Mononuclear cell (primary cell): ENCODE results near the gene DPY19L2. TPM values are rescaled to one million over a fixed set of nuclear protein-coding genes. Genes with fewer than 3 reads are reported as not detected.
"Not testable (repeated sequence)": the region's sequence is repeated elsewhere in the genome, so short reads cannot be mapped to it uniquely, and the experiment has no call there.

Experiments
- H3K27me3 ChIP-seq: 2 replicates; pipeline ENCODE4 v1.6.0; 2011; ENCODE audit warnings: low read length, control low read depth; ENCODE audit not compliant: insufficient read depth
- H3K4me1 ChIP-seq: 2 replicates; pipeline ENCODE4 v1.5.1; 2011; ENCODE audit warnings: mild to moderate bottlenecking, low read length, control low read depth; ENCODE audit not compliant: insufficient read depth
- H3K4me3 ChIP-seq: 2 replicates; pipeline ENCODE4 v1.5.1; 2011; ENCODE audit warnings: mild to moderate bottlenecking, low read length, moderate library complexity
- H3K9me3 ChIP-seq: 2 replicates; pipeline ENCODE4 v1.5.1; 2011; ENCODE audit warnings: low read depth, mild to moderate bottlenecking, control low read depth, low read length
- total RNA-seq: library from RNA; depleted of rRNA; stranded (reverse); fragments of >200 nt; gene quantifications from one replicate; pipeline ENCODE4 v1.2.3, GENCODE V29; 2012

DPY19L2 gene
- total RNA-seq, 1 donor = 1.5 TPM

- not testable (repeated sequence) for H3K4me1 ChIP-seq, H3K4me3 ChIP-seq, H3K9me3 ChIP-seq, H3K27me3 ChIP-seq
These were observed 59.0 kb downstream of the DPY19L2 start for GRCh38 chr12:63609281-63609680.

GRCh38 chr12:63604985-63605384 is 63.3 kb downstream of the DPY19L2 start:
- not testable (repeated sequence) for H3K4me3 ChIP-seq, H3K27me3 ChIP-seq, H3K9me3 ChIP-seq, H3K4me1 ChIP-seq

- not testable (repeated sequence) for H3K4me3 ChIP-seq, H3K4me1 ChIP-seq, H3K27me3 ChIP-seq, H3K9me3 ChIP-seq
These were observed 73.5 kb downstream of the DPY19L2 start for GRCh38 chr12:63594828-63595227.

- H3K4me3 ChIP-seq = not testable (repeated sequence)
These were observed 83.9 kb downstream of the DPY19L2 start for GRCh38 chr12:63584426-63584825.

GRCh38 chr12:63583289-63583688 is 85.0 kb downstream of the DPY19L2 start:
- H3K4me1 ChIP-seq, H3K9me3 ChIP-seq, H3K27me3 ChIP-seq, H3K4me3 ChIP-seq: not testable (repeated sequence)

More at GRCh38 chr12:63584426-63584825, 83.9 kb downstream of the DPY19L2 start:
- not testable (repeated sequence) for H3K9me3 ChIP-seq, H3K27me3 ChIP-seq, H3K4me1 ChIP-seq

GRCh38 chr12:63577631-63578030 is 90.7 kb downstream of the DPY19L2 start:
- not testable (repeated sequence) for H3K27me3 ChIP-seq, H3K9me3 ChIP-seq, H3K4me3 ChIP-seq, H3K4me1 ChIP-seq

- not testable (repeated sequence) for H3K4me1 ChIP-seq, H3K27me3 ChIP-seq, H3K4me3 ChIP-seq, H3K9me3 ChIP-seq
These were observed 96.3 kb downstream of the DPY19L2 start for GRCh38 chr12:63572038-63572437.

- H3K4me3 ChIP-seq, H3K9me3 ChIP-seq, H3K4me1 ChIP-seq, H3K27me3 ChIP-seq: not testable (repeated sequence)
These were observed 109.8 kb downstream of the DPY19L2 start for GRCh38 chr12:63558445-63558844.

- H3K27me3 ChIP-seq, H3K4me1 ChIP-seq, H3K9me3 ChIP-seq, H3K4me3 ChIP-seq: not testable (repeated sequence)
These were observed 116.9 kb downstream of the DPY19L2 start for GRCh38 chr12:63551397-63551796.

GRCh38 chr12:63549034-63549433 is 119.3 kb downstream of the DPY19L2 start:
- H3K9me3 ChIP-seq, H3K4me3 ChIP-seq, H3K27me3 ChIP-seq, H3K4me1 ChIP-seq: not testable (repeated sequence)

GRCh38 chr12:63545298-63545916 is 122.9 kb downstream of the DPY19L2 start:
- not testable (repeated sequence) for H3K27me3 ChIP-seq, H3K4me1 ChIP-seq, H3K9me3 ChIP-seq, H3K4me3 ChIP-seq

- H3K9me3 ChIP-seq, H3K4me1 ChIP-seq, H3K4me3 ChIP-seq: not testable (repeated sequence)
These were observed 129.6 kb downstream of the DPY19L2 start for GRCh38 chr12:63538656-63539055.

GRCh38 chr12:63537838-63538237 is 130.5 kb downstream of the DPY19L2 start:
- H3K4me1 ChIP-seq, H3K4me3 ChIP-seq, H3K9me3 ChIP-seq: not testable (repeated sequence)

More at GRCh38 chr12:63538656-63539055, 129.6 kb downstream of the DPY19L2 start:
- not testable (repeated sequence) for H3K27me3 ChIP-seq

GRCh38 chr12:63529641-63530040 is 138.7 kb downstream of the DPY19L2 start:
- H3K4me3 ChIP-seq, H3K4me1 ChIP-seq, H3K9me3 ChIP-seq, H3K27me3 ChIP-seq: not testable (repeated sequence)

More at GRCh38 chr12:63537838-63538237, 130.5 kb downstream of the DPY19L2 start:
- not testable (repeated sequence) for H3K27me3 ChIP-seq

- Histone ChIP-seq H3K9me3 (no peaks in the 10 kb centered on the region), H3K4me3 (no peak overlapping the region), H3K27me3 (no peaks in the 10 kb centered on the region), H3K4me1 (no peaks in the 10 kb centered on the region)
These were observed 142.5 kb downstream of the DPY19L2 start for GRCh38 chr12:63525831-63526230.

GRCh38 chr12:63521706-63522105 is 146.6 kb downstream of the DPY19L2 start:
- Histone ChIP-seq H3K27me3 (no peaks in the 10 kb centered on the region), H3K9me3 (no peaks in the 10 kb centered on the region), H3K4me3 (no peak overlapping the region), H3K4me1 (no peaks in the 10 kb centered on the region)
